A673 (cell line): Measurements from ENCODE around the gene TMEM8B. TPM values are rescaled to one million over a fixed set of nuclear protein-coding genes. Genes with fewer than 3 reads are reported as not detected.

ENCODE experiments used
- BruUV-seq: library from RNA; stranded (reverse); fragments of 400-500 nt; replicated peaks from 2 replicates; lab custom pipeline; 2021; lab: Mats Ljungman, UMichigan
- CTCF ChIA-PET: fragments of 300-600 bp; sonication (Branson Sonifier 250); formaldehyde crosslinking; loops from one replicate; lab custom pipeline; 2022; ENCODE audit warnings: antibody characterized with exemption; lab: Charles Lee
- POLR2A ChIA-PET: fragments of 300-600 bp; sonication (Branson Sonifier 250); formaldehyde crosslinking; loops from one replicate; lab custom pipeline; 2022; ENCODE audit warnings: antibody characterized with exemption; ENCODE audit not compliant: low non-redundant PET; lab: Charles Lee
- DNase-seq: peaks from one replicate; pipeline ENCODE4 v3.0.0-alpha.2; 2015; ENCODE audit warnings: low spot score
- H3K27ac ChIP-seq: fragments of 200-600 bp; sonication (generic); 2 replicates; pipeline ENCODE4 v1.5.1; 2016; ENCODE audit warnings: mixed run types, low read depth, mild to moderate bottlenecking, mixed read lengths, antibody characterized with exemption, low read length; ENCODE audit not compliant: poor library complexity, severe bottlenecking
- H3K27me3 ChIP-seq: fragments of 200-600 bp; sonication (generic); replicated peaks from 2 replicates; pipeline ENCODE4 v1.6.1; 2017; ENCODE audit warnings: mixed run types, low read depth, mild to moderate bottlenecking, mixed read lengths, antibody characterized with exemption, low read length; ENCODE audit not compliant: insufficient read depth, poor library complexity
- H3K36me3 ChIP-seq: fragments of 200-600 bp; sonication (generic); 2 replicates; pipeline ENCODE4 v1.6.1; 2016; ENCODE audit warnings: mixed run types, mild to moderate bottlenecking, mixed read lengths, antibody characterized with exemption, low read length; ENCODE audit not compliant: insufficient read depth, poor library complexity, severe bottlenecking
- H3K4me1 ChIP-seq: fragments of 200-600 bp; sonication (generic); 2 replicates; pipeline ENCODE4 v1.6.1; 2017; ENCODE audit warnings: mixed run types, mild to moderate bottlenecking, mixed read lengths, antibody characterized with exemption, low read length; ENCODE audit not compliant: insufficient read depth, poor library complexity, severe bottlenecking
- H3K4me3 ChIP-seq: fragments of 200-600 bp; sonication (generic); 2 replicates; pipeline ENCODE4 v1.5.1; 2016; ENCODE audit warnings: low read depth, mixed run types, mild to moderate bottlenecking, mixed read lengths, low read length; ENCODE audit not compliant: poor library complexity, severe bottlenecking
- H3K9me3 ChIP-seq: fragments of 200-600 bp; sonication (generic); 2 replicates; pipeline ENCODE4 v1.6.1; 2016; ENCODE audit warnings: mixed run types, low read depth, mild to moderate bottlenecking, mixed read lengths, antibody characterized with exemption, low read length; ENCODE audit not compliant: poor library complexity, severe bottlenecking
- EZH2 ChIP-seq: fragments of 200-600 bp; sonication (generic); IDR thresholded peaks from 2 replicates; pipeline ENCODE4 v1.6.1; 2017; ENCODE audit warnings: borderline replicate concordance, low read depth, mild to moderate bottlenecking, mixed read lengths, antibody characterized with exemption, low read length; ENCODE audit not compliant: poor library complexity, severe bottlenecking
- intact Hi-C: fragments of 100-400 bp; cut with micrococcal nuclease; formaldehyde crosslinking; loops from one replicate; pipeline ENCODE4 v1.10.0; 2022; ENCODE audit not compliant: unreplicated experiment
- total RNA-seq: library from RNA; stranded (reverse); gene quantifications from 2 replicates; pipeline ENCODE4 v1.2.3, GENCODE V29; 2021
- TF ChIP-seq, protein P1 (sequence below): fragments of 300-800, 200-600 bp; sonication (generic); conservative IDR thresholded peaks from 2 replicates; pipeline ENCODE4 v1.5.1; 2017; ENCODE audit warnings: low read depth, mild to moderate bottlenecking, antibody characterized with exemption, low read length, moderate library complexity, mixed read lengths

TMEM8B gene
- total RNA-seq, 1 experiment from 2014 or later, result 6.9 TPM

DNA sequence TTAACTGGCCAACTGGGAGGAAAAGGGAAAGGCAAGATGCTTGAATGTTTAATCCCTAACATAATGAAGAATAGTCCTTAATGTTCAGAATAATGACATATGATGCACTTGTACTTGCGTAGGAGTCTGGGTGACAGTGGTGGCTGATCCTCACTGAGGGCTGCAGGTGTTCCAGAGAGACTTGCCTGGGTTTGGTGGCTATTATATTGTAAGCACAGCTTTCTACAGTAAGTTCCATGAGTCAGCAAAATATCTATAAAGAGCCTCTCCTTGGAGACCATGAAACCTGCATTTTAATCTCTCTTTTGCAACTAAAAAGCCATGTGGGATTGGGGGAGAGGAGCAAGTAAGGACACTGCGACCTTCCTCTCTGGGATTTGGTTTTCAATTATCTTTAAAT lies 39.5 kb upstream of the TMEM8B start:
- no peak overlapping the region for H3K27ac ChIP-seq
- ChIA-PET CTCF (interaction anchor here (1.1 to 2.0 kb wide), 10 partner anchors 14 to 539 kb away, joined by 3 to 40 read pairs (median 5); no protein-coding TSS in a partner anchor), POLR2A (no interaction called here)
- H3K36me3 ChIP-seq, result no peaks in the 10 kb centered on the region
- TF ChIP-seq EZH2, result no peak
- TF ChIP-seq, protein P1, sequence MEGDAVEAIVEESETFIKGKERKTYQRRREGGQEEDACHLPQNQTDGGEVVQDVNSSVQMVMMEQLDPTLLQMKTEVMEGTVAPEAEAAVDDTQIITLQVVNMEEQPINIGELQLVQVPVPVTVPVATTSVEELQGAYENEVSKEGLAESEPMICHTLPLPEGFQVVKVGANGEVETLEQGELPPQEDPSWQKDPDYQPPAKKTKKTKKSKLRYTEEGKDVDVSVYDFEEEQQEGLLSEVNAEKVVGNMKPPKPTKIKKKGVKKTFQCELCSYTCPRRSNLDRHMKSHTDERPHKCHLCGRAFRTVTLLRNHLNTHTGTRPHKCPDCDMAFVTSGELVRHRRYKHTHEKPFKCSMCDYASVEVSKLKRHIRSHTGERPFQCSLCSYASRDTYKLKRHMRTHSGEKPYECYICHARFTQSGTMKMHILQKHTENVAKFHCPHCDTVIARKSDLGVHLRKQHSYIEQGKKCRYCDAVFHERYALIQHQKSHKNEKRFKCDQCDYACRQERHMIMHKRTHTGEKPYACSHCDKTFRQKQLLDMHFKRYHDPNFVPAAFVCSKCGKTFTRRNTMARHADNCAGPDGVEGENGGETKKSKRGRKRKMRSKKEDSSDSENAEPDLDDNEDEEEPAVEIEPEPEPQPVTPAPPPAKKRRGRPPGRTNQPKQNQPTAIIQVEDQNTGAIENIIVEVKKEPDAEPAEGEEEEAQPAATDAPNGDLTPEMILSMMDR, result no peak
- DNase-seq, result no peak
- BruUV-seq, result no TSS peak
- no peak overlapping the region for H3K4me3 ChIP-seq
- H3K9me3 ChIP-seq, result no peaks in the 10 kb centered on the region
- no peaks in the 10 kb centered on the region for H3K27me3 ChIP-seq
- intact Hi-C loops, result no loop called here
- H3K4me1 ChIP-seq, result no peaks in the 10 kb centered on the region

DNA sequence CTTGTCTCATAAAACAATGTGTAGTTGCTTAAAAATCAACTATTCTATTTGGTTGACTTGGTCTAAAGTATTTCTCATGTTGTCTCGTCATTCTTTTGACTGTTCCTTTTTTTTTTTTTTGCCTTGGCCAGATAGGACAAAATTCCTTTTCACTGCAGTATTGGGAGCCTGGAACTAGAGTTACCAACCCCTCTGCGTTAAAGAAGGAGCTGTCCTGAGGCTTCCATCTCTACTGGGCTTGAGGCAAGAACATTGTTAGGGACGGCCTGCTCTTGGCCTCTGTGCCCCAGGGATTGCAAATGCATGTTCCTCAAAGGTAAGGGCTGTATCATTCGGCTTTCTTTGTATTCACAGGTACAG lies 39.0 kb upstream of the TMEM8B start:
- no peak for DNase-seq
- no TSS peak for BruUV-seq
- intact Hi-C loops, result loop anchor here (1.0 to 10.0 kb wide), 4 partner anchors 33 to 235 kb away; no protein-coding TSS in a partner anchor
- no peaks in the 10 kb centered on the region for H3K4me1 ChIP-seq
- H3K27ac ChIP-seq, result no peak overlapping the region
- H3K36me3 ChIP-seq, result no peaks in the 10 kb centered on the region
- no peaks in the 10 kb centered on the region for H3K9me3 ChIP-seq
- ChIA-PET CTCF (interaction anchor here (0.7 to 2.0 kb wide), 14 partner anchors 12 to 1298 kb away, joined by 3 to 40 read pairs (median 5); no protein-coding TSS in a partner anchor), POLR2A (interaction anchor here (0.8 kb wide), 1 partner anchor 27 kb away, joined by 3 read pairs; no protein-coding TSS in a partner anchor)
- no peaks in the 10 kb centered on the region for H3K27me3 ChIP-seq
- no peak overlapping the region for H3K4me3 ChIP-seq
- TF ChIP-seq EZH2, result no peak

DNA sequence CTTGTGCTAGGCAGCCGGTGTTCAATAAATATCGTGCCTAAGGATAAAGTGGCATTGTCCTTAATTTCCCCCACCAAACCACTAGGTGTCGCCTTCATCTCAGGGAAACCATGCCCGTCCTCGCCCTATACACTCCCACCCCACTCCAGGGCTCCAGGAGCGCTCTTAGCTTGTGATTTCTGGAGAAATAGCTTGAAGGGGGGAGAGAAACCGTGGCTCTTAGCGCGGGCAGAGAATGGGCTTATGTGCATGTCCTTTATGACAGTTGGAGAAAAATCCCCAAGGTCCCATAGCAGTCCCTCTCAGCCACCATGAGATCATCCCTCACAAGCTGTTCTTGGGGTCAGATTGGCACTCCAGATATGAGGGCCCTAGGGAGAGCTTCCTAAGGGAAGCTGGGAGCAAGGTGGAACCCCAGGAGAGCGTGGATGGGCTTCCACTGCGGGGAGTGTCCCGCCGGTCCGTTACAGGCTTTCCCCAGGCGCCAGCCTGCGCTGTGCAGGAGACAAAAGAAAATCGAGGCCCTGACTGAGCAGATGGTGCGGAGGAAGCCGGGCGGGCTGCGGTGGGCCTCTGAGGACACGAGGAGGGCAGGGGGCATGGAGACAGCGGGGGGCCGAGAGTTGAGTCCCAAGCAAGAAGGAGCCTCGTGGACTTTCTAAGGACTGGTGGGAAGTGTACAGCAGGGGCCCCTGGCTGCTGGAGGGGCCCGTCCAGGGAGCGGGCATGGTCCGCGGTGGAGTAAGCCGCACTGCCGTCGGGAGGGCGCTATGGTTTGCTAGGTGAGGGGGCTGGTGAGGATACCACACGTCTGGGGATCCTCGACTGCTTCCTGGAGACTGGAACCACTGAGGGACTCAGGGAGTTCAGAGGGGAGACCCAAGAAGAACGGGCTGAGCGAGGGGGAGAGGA lies 38.4 kb upstream of the TMEM8B start:
- peak; percentile 89 for DNase-seq
- H3K4me1 ChIP-seq, result no peaks in the 10 kb centered on the region
- intact Hi-C loops, result loop anchor here (1.0 to 10.0 kb wide), 4 partner anchors 33 to 234 kb away; no protein-coding TSS in a partner anchor
- no peak overlapping the region for H3K4me3 ChIP-seq
- POLR2A ChIA-PET, result interaction anchor here (0.6 to 0.8 kb wide), 2 partner anchors 28 to 387 kb away, joined by 3 read pairs; no protein-coding TSS in a partner anchor
- no peak overlapping the region for H3K27ac ChIP-seq
- no TSS peak for BruUV-seq
- no peaks in the 10 kb centered on the region for H3K36me3 ChIP-seq
- CTCF ChIA-PET, result interaction anchor here (0.5 to 2.0 kb wide), 15 partner anchors 13 to 1299 kb away, joined by 3 to 40 read pairs (median 5); no protein-coding TSS in a partner anchor
- no peaks in the 10 kb centered on the region for H3K9me3 ChIP-seq
- TF ChIP-seq, protein P1, result peak; percentile 91
- no peak for TF ChIP-seq EZH2
- H3K27me3 ChIP-seq, result no peaks in the 10 kb centered on the region
